Measurements from ENCODE around the gene CTXND1. TPM values are rescaled to one million over a fixed set of nuclear protein-coding genes. Genes with fewer than 3 reads are reported as not detected.

Gene CTXND1
- total RNA-seq, 1 experiment from 2014 or later, result not detected

DNA sequence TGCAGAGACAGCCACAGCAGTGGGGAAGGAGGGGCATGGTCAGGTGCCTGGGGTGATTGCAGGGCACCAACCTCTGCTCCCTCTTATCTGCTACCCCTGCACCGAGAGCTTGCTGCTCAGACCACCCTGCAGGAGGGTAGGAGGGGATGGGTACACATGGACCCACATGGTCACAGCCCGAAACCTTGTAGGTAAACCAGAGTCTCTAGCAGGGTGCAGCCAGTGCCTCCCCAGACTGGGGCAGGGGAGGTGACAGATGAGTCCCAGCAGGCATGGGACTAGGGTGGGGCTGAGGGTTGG lies 50.0 kb downstream of the CTXND1 start:
- no peak overlapping the region for H2AK5ac ChIP-seq (ENCODE audit: insufficient read length, low read length)
- H3K23ac ChIP-seq (ENCODE audit: insufficient read length, low read depth, low read length), result no peak overlapping the region
- Mint-ChIP-seq H3K4me1 (peaks cover 22 to 24% of the 10 kb centered on the region in 2 experiments), H3K9me3 (no peaks in the 10 kb centered on the region), H3K36me3 (ENCODE audit: insufficient read depth in 1 of 3, low read depth in 3 of 3) (no peaks in the 10 kb centered on the region; a peak in 1 of 7 replicates), H3K27me3 (ENCODE audit: low read depth) (peaks cover 1% of the 10 kb centered on the region), H3K27ac (no peak overlapping the region), H3K4me3 (no peak overlapping the region)
- no peaks in the 10 kb centered on the region for H4K20me1 ChIP-seq (ENCODE audit: control insufficient read depth, insufficient read depth, insufficient read length)
- H4K8ac ChIP-seq (replicated peaks; ENCODE audit: insufficient read length, low read depth, low read length), result no peak overlapping the region
- no peak overlapping the region for H4K5ac ChIP-seq (ENCODE audit: insufficient read length, low read depth, low read length)
- no peak overlapping the region for H3K18ac ChIP-seq (ENCODE audit: insufficient read length, low read depth, low read length)
- H2BK15ac ChIP-seq (ENCODE audit: low read depth, low read length), result no peak overlapping the region
- H3K9me3 ChIP-seq (ENCODE audit: control insufficient read depth, low read depth, low read length), result no peaks in the 10 kb centered on the region
- H3K14ac ChIP-seq (ENCODE audit: insufficient read depth, low read length), result no peak overlapping the region
- no peak overlapping the region for H2BK120ac ChIP-seq (ENCODE audit: low read depth, low read length, poor library complexity, severe bottlenecking)
- H3K4me2 ChIP-seq (ENCODE audit: insufficient read depth, insufficient read length, low read length), result no peak overlapping the region
- H3T11ph ChIP-seq (ENCODE audit: low read length), result no peak overlapping the region
- peaks cover 6% of the 10 kb centered on the region; the same call in 1 of the 2 replicates for H3K4me1 ChIP-seq (ENCODE audit: insufficient read depth, low read length)
- no peak for TF ChIP-seq CTCF (conservative IDR thresholded peaks at IDR 0.05)
- no peak overlapping the region for H2BK12ac ChIP-seq (ENCODE audit: insufficient read length, low read depth, low read length)
- no peak overlapping the region for H3K56ac ChIP-seq (ENCODE audit: insufficient read length, low read depth, low read length)
- no peak overlapping the region for H3K27ac ChIP-seq (ENCODE audit: insufficient read length, low read depth, low read length)
- no peak overlapping the region for H3K9ac ChIP-seq (ENCODE audit: extremely low read depth, insufficient read length, low read length)
- no CpG with 5 or more reads among the region's 2 CpGs for WGBS (ENCODE audit: extremely low coverage, insufficient read length, low lambda C conversion rate)
- H3K27me3 ChIP-seq (ENCODE audit: insufficient read depth, low read length), result no peaks in the 10 kb centered on the region
- peaks cover 2% of the 10 kb centered on the region for H3K23me2 ChIP-seq (ENCODE audit: insufficient read length, low read depth, low read length, poor library complexity, severe bottlenecking)
- H3K79me2 ChIP-seq (ENCODE audit: insufficient read depth, low read length), result no peaks in the 10 kb centered on the region
- H2AFZ ChIP-seq (ENCODE audit: low read length), result no peak overlapping the region
- no peak overlapping the region for H2BK5ac ChIP-seq (ENCODE audit: insufficient read length, low read length)
- no peak for DNase-seq
- H3K79me1 ChIP-seq (ENCODE audit: insufficient read depth, low read depth, low read length, poor library complexity, severe bottlenecking), result no peaks in the 10 kb centered on the region
- H3K4ac ChIP-seq (ENCODE audit: low read depth, low read length), result no peak overlapping the region
- H2BK20ac ChIP-seq (ENCODE audit: low read depth, low read length, poor library complexity, severe bottlenecking), result no peak overlapping the region
- H4K91ac ChIP-seq (ENCODE audit: insufficient read length, low read depth, low read length), result no peak overlapping the region
